Lower leg skin (tissue), 3 donors: ENCODE measurements around the gene PSMG4.

Experiments
- POLR2A ChIP-seq, 2 donors: fragments of 450-650 bp; IDR thresholded peaks; one replicate each; pipeline ENCODE4 v1.6.1; 2016 to 2017; ENCODE audit warnings: antibody characterized with exemption in 2 of 2, mild to moderate bottlenecking in 1 of 2, moderate library complexity in 1 of 2
- TF ChIP-seq, protein P1 (sequence below), 3 donors: fragments of 450-650 bp; IDR thresholded peaks; one replicate each; pipeline ENCODE4 v1.5.1; 2016; ENCODE audit warnings: antibody characterized with exemption in 3 of 3, mild to moderate bottlenecking in 3 of 3, moderate library complexity in 2 of 3

DNA sequence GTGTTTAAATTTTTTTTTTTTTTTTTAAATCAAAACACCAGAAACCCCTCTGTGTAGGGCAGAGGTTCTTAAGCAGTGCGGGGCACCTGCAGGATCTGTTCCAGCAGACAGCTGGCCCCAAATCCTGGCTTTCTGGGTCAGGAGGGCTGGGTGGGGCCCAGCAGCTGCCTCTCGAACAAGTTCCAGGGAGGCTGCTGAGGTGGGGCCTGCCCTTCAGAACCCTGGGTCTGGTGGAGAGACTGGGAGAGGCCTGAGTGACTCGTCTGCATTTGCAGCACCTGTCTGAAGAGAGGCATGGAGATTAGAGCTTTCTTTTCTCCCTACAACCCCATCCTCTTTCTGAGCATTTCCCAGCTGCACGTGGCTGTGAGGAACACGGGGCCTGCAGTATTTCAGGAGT is 8.4 kb downstream of the PSMG4 start:
- no peak for TF ChIP-seq POLR2A (IDR thresholded peaks at IDR 0.05)
- TF ChIP-seq, protein P1, sequence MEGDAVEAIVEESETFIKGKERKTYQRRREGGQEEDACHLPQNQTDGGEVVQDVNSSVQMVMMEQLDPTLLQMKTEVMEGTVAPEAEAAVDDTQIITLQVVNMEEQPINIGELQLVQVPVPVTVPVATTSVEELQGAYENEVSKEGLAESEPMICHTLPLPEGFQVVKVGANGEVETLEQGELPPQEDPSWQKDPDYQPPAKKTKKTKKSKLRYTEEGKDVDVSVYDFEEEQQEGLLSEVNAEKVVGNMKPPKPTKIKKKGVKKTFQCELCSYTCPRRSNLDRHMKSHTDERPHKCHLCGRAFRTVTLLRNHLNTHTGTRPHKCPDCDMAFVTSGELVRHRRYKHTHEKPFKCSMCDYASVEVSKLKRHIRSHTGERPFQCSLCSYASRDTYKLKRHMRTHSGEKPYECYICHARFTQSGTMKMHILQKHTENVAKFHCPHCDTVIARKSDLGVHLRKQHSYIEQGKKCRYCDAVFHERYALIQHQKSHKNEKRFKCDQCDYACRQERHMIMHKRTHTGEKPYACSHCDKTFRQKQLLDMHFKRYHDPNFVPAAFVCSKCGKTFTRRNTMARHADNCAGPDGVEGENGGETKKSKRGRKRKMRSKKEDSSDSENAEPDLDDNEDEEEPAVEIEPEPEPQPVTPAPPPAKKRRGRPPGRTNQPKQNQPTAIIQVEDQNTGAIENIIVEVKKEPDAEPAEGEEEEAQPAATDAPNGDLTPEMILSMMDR (IDR thresholded peaks at IDR 0.05): no peak
